Islet precursor cell (in vitro differentiated cells): ENCODE data around the gene PRPH2.
"Not testable (repeated sequence)": the region's sequence is repeated elsewhere in the genome, so short reads cannot be mapped to it uniquely, and the experiment has no call there.

Source experiments
- DNase-seq: peaks from one replicate; pipeline ENCODE4 v3.0.0-alpha.2; 2018

PRPH2 gene

DNA sequence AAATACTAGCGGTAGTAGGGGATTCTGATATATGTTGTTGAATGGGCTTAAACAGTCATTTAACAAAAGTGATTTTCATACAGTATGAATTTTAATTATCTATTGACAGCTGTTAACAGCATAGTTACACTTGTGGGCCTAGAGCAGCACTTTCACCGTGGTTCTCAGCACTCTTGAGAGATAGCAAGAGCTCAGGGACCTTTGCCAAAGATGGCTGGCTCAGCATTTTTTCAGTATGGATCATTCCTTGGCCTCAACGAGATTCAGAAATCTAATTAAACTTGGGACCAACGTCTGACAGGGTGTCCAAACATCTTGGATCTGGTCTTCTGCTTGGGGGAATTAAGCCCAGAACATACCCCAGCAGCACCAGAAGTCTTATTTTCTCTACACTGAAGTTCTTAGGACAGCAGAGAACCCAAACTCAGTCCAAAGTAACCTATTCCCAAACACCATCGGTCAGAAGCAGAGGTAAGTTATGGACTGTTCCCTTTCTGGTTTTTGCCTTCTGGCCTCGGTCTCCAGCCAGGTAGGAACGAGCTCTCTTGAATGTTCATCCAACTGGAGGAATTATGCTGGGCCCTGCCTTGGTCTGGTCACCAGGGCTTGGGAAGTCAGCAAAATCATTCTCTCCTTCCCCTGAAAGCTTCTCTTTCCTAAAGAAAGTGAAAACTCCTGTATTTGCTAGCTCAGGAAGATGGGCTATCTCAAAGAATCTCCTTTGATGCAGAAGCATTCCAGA is 25.7 kb downstream of the PRPH2 start:
- DNase-seq = no peak

DNA sequence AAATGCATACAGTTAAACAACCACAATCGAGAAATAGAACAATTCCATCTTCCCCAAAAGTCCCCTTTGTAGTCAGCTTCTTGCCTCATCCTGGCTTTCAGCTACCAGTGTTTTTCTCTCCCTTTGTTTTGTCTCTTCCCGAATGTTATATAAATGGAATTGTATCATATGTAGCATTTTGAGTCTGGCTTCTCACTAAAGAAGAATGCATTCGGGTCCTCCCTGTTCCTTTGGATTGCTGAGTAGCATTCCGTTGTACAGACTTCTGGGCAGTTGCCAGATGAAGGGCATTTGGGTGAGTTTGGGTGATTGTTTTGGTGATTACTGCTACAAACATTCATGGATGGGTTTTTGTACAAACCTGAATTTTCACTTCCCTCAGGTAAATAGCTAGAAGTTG is 27.8 kb downstream of the PRPH2 start:
- no peak for DNase-seq

DNA sequence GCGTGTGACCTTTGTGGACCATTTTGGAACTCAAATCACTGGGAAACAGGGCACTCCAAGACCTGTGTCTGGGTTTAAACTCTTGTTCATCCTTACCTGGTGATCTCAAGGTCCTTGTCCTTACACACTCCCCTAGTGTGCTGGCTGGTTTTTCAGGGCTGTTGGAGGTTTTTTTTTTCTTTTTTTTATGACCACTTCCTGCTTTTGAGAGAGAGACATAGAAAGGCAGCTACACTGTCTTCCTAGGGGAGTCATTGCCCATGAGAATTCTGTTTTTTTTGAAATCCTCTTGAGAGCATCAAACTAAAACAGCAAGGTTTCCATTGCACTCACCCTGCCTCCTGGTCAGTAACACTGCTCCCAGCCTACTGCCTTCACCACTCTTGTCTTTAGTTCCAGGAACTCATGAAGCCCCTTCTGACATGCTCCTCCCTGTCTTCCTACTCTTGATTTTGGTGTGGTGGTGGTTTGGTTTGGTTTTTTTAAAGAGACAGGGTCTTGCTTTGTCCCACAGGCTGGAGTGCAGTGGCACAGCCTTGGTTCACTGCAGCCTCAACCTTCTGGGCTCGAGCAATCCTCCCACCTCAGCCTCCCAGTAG is 28.6 kb downstream of the PRPH2 start:
- no peak for DNase-seq

DNA sequence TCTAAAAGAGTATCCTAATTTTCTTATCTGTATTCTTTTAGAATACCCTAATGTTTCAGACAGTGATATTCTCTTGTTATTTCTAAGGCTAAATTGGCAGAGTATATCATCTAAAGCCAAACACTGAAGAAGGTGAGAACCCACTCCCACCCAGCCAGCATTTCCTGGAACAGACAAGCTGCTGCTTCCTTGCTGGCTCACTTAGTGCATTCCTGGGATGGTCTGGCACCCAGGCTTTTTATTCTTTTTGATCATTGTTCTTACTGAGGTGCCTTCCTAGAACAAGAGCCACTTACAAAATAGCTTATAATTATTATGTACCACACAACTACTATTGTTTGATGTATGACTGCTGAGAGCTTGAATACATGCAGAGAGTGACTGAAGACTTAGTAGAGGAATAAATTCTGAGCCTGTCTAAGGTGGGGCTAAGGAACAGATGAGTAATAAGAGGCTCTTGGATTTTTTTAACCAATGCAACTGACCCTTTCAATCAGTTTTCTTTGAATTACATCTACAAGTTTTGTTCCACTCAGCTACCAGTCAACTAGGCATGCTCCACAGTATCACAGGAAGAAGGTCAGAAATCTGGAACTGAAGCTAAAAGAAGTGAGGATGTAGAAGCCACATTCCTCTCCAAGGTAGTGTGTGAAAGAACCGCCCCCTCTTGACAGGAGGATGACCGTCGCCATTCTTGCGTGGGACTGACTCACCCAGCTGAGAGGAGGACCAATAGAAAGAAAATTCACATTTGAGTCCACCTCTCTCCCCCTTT is 30.1 kb downstream of the PRPH2 start:
- DNase-seq = peak; percentile 78

DNA sequence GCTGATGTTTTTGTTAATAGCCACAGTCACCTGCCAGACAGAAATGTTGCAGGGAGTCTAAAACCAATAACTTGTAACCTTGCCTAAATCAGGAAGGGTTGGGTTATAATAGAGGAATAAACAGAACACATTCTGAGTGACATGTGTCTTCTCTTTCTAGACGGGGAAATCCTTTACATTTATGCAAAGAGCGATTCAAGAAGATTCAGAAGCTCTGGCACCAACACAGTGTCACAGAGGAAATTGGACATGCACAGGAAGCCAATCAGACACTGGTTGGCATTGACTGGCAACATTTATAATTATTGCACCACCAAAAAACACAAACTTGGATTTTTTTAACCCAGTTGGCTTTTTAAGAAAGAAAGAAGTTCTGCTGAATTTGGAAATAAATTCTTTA is 31.5 kb downstream of the PRPH2 start:
- DNase-seq = no peak

DNA sequence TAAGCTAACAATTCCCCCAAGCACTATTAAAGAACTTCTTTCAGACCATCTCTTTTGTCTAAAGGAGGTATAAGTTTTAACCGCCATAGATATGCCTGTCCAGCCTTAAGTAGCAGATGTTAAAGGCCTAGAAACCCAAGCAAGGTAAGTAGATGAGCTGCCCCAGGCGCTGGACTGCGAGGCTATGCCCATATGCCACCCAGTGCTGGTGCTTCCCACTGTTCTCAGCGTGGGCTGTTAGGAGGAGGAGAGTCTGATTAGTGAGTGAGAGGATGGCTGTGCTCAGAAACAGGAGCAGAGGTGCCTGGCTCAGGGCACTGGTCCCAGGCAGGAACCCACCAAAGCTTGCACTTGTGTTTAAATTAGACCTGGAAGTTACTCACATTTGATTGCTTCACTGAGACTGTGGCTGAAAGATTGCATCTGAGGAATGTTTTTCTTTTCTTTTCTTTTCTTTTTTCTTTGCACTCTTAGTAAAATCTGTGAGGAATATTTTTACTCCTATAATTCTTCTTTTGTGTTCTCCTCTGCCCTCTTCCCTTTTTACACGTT is 32.2 kb downstream of the PRPH2 start:
- DNase-seq = no peak

DNA sequence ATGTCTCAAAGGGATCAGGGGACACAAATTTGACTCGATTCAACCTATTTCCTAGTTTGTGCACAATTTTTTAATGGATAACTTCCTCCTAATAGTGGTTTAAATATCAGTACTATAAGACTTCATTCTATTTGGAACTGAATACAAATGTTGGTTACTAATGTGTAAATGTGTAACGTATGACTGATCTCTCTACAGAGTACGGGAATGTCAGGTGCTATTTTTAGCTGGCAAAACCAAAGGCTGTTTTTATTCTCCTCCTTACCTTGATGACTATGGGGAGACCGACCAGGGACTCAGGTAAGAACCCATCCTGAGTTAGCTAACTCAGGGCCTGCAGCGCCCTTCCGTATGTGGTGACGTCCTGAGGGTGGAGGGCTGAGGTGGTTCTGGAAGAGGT is 33.0 kb downstream of the PRPH2 start:
- DNase-seq = no peak

DNA sequence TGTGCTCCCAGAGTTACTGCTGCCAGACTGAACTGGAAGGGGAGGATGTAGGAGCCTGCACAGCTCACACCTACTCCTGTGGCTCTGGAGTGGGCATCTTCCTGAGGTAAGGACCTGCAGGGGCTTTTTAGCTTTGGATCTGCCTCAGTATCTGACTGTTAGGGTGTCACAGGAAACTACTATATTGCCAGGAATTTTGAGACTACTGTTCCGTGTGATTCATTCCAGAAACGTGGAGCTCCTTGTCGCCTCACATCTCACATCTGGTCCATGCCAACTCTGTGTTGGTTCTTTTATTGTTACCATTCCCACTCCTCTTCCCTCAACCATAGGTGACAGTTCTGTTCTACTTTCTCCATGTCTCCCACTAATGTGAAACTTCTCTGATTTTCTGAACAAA is 34.1 kb downstream of the PRPH2 start:
- no peak for DNase-seq

DNA sequence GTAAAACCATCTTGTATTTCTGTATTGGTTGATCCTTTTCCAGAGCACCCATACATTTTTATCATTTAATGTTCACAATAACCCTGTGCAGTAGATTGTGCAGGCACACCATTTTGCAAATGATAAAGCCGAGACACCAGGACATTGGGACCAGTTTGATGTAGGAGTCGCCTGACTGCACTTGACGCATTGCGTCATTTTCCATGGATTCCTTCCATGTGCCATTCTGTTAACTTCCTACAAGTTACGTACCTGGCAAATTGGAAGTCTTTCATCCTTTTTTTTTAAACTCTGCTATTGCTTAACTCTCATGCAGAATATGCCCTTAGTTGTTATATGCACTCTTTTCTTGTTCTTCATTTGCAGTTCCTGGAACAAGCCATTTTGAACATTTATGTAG is 43.0 kb downstream of the PRPH2 start:
- no peak for DNase-seq

DNA sequence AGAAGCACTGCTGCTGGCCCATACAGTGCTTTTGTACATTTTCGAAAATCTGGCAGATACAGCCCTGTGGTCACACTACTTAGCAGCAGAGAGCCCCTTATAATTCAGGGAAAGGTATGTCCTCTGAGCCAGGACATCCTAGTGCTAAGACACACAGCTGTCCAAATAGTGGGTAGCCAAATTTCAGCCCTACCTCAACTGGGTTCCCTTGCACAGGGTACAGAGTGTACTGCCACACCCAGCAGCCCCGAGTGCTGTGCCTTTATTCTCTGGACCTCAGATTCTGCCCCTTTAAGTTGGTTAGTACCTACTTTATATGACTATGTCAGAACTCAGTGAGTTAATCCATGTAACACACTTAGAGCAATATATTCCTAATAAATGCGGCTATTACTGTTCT is 47.6 kb downstream of the PRPH2 start:
- DNase-seq = no peak

DNA sequence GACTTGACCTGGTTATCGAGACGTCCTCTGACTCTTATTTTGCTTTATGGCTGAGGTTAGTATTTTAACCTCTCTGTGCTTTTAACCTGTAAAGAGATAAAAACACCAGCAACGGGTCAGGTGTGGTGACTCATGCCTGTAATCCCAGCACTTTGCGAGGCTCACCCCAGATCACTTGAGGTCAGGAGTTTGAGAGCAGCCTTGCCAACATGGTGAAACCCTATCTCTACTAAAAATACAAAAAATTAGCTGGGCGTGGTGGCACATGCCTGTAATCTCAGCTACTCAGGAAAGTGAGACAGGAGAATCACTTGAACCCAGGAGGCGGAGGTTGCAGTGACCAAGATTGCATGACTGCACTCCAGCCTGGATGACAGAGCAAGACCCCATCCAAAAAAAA is 48.0 kb downstream of the PRPH2 start:
- not testable (repeated sequence) for DNase-seq

DNA sequence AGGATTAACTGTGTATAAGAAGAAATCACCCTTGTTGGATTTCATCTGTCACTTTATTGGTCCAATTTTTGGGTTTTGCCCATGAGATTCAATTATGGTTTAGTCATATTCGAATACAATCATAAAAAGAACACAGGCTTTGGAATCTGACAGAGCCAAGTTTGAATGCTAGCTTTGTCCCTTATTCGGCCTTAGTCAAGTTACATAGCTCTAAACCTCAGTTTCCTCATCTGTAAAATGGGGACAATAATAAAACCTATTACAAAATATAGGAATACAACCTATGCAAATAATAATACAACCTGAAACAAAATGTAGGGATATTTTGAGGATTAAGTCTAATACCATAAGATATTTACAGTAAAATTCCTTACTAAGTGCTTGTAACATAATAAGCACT is 57.7 kb downstream of the PRPH2 start:
- DNase-seq = no peak

DNA sequence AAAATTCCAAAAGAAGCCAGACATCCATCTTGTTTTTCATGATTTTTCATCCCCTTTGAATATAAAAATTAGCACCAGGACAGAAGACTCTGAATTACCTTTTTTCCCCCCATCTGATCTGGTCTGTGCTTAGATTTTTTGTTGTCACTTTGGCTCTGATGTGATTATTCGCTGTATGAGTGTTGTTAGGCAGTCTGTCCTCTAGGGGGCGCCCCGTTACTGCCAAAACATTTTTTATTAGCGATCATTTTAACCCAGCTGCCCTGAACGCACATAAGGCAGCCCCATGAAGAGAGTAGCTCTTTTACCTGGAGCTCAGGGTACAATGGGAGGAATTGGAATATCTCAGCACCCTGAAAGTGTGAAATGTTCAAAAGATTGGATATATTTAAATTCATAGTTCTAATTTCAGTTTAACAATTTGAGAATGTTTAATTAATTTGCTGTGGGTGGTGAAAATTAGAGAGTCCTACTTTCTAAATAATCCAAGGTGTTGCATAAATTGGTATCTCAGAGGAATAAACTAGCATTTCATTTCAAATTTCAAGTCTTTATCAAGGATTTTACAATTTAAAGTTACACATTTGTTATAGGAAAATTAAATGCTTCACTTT is 60.8 kb downstream of the PRPH2 start:
- peak; percentile 82 for DNase-seq

DNA sequence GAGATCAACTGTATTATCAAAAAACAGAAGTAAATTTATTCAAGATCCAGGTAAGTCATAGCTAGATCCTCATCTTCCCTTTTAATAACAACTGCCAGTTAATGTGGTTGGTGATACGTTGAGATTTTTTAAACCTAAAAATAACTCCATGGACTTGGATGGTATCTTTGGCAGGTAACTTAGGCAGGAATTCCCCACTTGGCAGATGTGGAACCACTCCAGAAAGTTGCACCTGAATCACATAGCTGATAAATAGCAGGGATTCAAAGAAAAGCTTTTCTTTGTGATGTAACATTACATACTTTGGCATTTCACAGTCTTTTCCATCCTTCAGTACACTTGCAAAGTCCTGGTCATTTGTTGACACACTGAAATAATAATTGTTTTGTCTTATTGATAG is 62.6 kb downstream of the PRPH2 start:
- DNase-seq = no peak

DNA sequence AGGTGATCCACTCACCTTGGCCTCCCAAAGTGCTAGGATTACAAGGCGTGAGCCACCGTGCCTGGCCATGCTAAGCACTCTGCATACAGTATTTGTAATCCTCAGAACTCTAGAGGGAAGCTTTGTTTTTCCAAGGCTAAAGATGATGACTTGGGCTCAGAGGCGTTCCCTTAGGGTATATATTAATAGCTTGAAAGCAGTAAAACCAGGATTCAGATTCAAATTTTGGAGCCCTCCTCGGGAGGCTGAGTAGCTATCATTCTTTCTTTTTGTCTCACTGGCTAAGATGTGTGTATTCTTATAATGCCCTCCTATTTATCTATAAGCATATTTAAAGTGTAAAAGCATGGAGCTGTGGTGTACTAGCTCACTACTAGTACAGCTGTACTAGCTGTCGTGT is 68.5 kb downstream of the PRPH2 start:
- DNase-seq = no peak

DNA sequence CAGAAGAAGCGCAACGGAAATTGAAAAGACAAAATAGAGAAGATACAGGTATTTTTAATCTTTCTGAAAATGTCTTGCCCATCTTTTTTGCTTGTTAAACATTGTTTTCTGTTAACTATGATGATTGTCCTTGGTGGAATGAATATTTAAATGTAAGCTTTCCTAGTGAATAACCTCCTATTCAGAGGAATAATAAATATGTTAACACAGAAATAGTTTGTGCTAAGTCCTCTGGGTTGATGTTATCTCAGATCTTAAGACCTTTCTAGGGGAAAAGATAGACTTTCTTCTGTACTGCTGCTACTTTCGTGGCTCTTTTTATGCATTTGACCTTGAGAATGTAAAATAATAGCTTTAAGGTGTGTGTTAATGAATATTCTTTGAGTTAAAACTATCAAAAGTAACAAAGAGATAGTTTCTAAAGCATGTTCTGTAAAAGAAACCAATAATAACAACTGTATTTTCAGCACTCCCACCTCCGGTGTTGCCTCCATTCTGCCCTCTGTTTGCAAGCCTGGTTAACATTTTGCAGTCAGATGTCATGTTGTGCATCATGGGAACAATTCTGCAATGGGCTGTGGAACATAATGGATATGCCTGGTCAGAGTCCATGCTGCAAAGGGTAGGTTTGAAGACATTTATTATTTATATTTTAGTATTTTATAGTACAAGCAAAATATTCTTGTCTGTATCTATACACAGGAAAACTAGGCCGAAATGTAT is 70.2 kb downstream of the PRPH2 start:
- no peak for DNase-seq
